Mesenchymal stem cell (in vitro differentiated cells and primary cell): ENCODE results near the gene ECHS1.
A peak's percentile ranks its signal among the peaks of the same experiment; 100 is the strongest.

Source experiments
- DNase-seq: peaks from one replicate; pipeline ENCODE4 v3.0.0-alpha.2; 2013
- H2AFZ ChIP-seq: one replicate; pipeline ENCODE4 v1.6.1; 2013; ENCODE audit warnings: low read depth, mild to moderate bottlenecking, control low read depth, inconsistent platforms, low read length, moderate library complexity
- H2AK5ac ChIP-seq: 2 replicates; pipeline ENCODE4 v1.6.1; 2013; ENCODE audit warnings: low read length, moderate library complexity, mild to moderate bottlenecking, inconsistent platforms; ENCODE audit not compliant: severe bottlenecking
- H2BK120ac ChIP-seq: one replicate; pipeline ENCODE4 v1.6.1; 2013; ENCODE audit warnings: low read depth, mild to moderate bottlenecking, inconsistent platforms, low read length, moderate library complexity
- H2BK12ac ChIP-seq, 2 experiments: one replicate each; pipeline ENCODE4 v1.6.1; 2013; ENCODE audit warnings: inconsistent platforms in 2 of 2, low read length in 2 of 2, mild to moderate bottlenecking in 2 of 2, moderate library complexity in 2 of 2, control low read depth in 1 of 2
- H2BK15ac ChIP-seq: one replicate; pipeline ENCODE4 v1.6.1; 2013; ENCODE audit warnings: mild to moderate bottlenecking, low read depth, inconsistent platforms; ENCODE audit not compliant: poor library complexity, severe bottlenecking
- H2BK5ac ChIP-seq: 2 replicates; pipeline ENCODE4 v1.6.1; 2013; ENCODE audit warnings: low read depth, mild to moderate bottlenecking, low read length, control low read depth, inconsistent platforms; ENCODE audit not compliant: poor library complexity, severe bottlenecking
- H3K14ac ChIP-seq, 2 experiments: one replicate each; pipeline ENCODE4 v1.6.1; 2013; ENCODE audit warnings: inconsistent platforms in 2 of 2, low read length in 2 of 2, control low read depth in 1 of 2, mild to moderate bottlenecking in 1 of 2, moderate library complexity in 1 of 2
- H3K18ac ChIP-seq, 2 experiments: one replicate each; pipeline ENCODE4 v1.6.1; 2013; ENCODE audit warnings: inconsistent platforms in 2 of 2, low read length in 2 of 2, control low read depth in 1 of 2, low read depth in 1 of 2, mild to moderate bottlenecking in 1 of 2
- H3K23ac ChIP-seq, 2 experiments: one replicate each; pipeline ENCODE4 v1.6.1; 2013; ENCODE audit warnings: inconsistent platforms in 2 of 2, low read length in 2 of 2, mild to moderate bottlenecking in 2 of 2, moderate library complexity in 2 of 2, control low read depth in 1 of 2
- H3K27ac ChIP-seq: 2 replicates; pipeline ENCODE4 v1.5.1; 2013; ENCODE audit warnings: mild to moderate bottlenecking, moderate library complexity, low read length, control low read depth, inconsistent platforms; ENCODE audit not compliant: poor library complexity, severe bottlenecking
- H3K27me3 ChIP-seq, 2 experiments: 2 replicates each; pipeline versions ENCODE4 v1.6.1 to v1.7.0; 2013; ENCODE audit warnings: low read length in 2 of 2, mild to moderate bottlenecking in 2 of 2, moderate library complexity in 2 of 2, control low read depth in 1 of 2, inconsistent platforms in 1 of 2; ENCODE audit not compliant: control insufficient read depth in 1 of 2, insufficient read depth in 1 of 2
- H3K36me3 ChIP-seq, 2 experiments: 2 replicates each; pipeline versions ENCODE4 v1.6.1 to v1.7.0; 2013; ENCODE audit warnings: low read length in 2 of 2, control low read depth in 1 of 2, inconsistent platforms in 1 of 2, low read depth in 1 of 2, mild to moderate bottlenecking in 1 of 2; ENCODE audit not compliant: insufficient read depth in 2 of 2, control insufficient read depth in 1 of 2
- H3K4ac ChIP-seq, 2 experiments: one replicate each; pipeline ENCODE4 v1.6.1; 2013; ENCODE audit warnings: inconsistent platforms in 2 of 2, low read length in 2 of 2, mild to moderate bottlenecking in 2 of 2, moderate library complexity in 2 of 2, control low read depth in 1 of 2, low read depth in 1 of 2
- H3K4me1 ChIP-seq: 2 replicates; pipeline ENCODE4 v1.6.1; 2013; ENCODE audit warnings: low read depth, low read length, control low read depth; ENCODE audit not compliant: control insufficient read depth, insufficient read depth
- H3K4me2 ChIP-seq: 2 replicates; pipeline ENCODE4 v1.6.1; 2013; ENCODE audit warnings: low read length, mild to moderate bottlenecking, inconsistent platforms; ENCODE audit not compliant: poor library complexity, severe bottlenecking
- H3K4me3 ChIP-seq, 2 experiments: 2 replicates each; pipeline versions ENCODE4 v1.5.1 to v1.7.0; 2013; ENCODE audit warnings: low read length in 2 of 2, mild to moderate bottlenecking in 2 of 2, control low read depth in 1 of 2, low read depth in 1 of 2; ENCODE audit not compliant: insufficient read depth in 1 of 2
- H3K79me1 ChIP-seq: replicated peaks from 2 replicates; pipeline ENCODE4 v1.6.1; 2013; ENCODE audit warnings: mild to moderate bottlenecking, control low read depth, low read length, inconsistent platforms; ENCODE audit not compliant: poor library complexity, severe bottlenecking
- H3K9ac ChIP-seq: 2 replicates; pipeline ENCODE4 v1.7.0; 2013; ENCODE audit warnings: mild to moderate bottlenecking, low read length, moderate library complexity
- H3K9me3 ChIP-seq: 2 replicates; pipeline ENCODE4 v1.7.0; 2013; ENCODE audit warnings: mild to moderate bottlenecking, low read length; ENCODE audit not compliant: control insufficient read depth
- H4K8ac ChIP-seq: one replicate; pipeline ENCODE4 v1.6.1; 2013; ENCODE audit warnings: inconsistent platforms, mild to moderate bottlenecking, low read length, moderate library complexity
- H4K91ac ChIP-seq: one replicate; pipeline ENCODE4 v1.6.1; 2013; ENCODE audit warnings: mild to moderate bottlenecking, low read length, inconsistent platforms
- WGBS: methylation state at CpG from one replicate; pipeline ENCODE4 v1.1.7; 2013; ENCODE audit warnings: mixed read lengths; 5-methylcytosine and 5-hydroxymethylcytosine counted together

ECHS1 gene

GRCh38 chr10:133393401-133394063 is 20.4 kb upstream of the ECHS1 start:
- Histone ChIP-seq H3K27ac (no peak overlapping the region), H3K27me3 (no peaks in the 10 kb centered on the region), H4K8ac (peak overlapping the region; percentile 93), H2BK12ac (no peak overlapping the region), H2AK5ac (no peak overlapping the region), H4K91ac (no peak overlapping the region), H3K9me3 (no peaks in the 10 kb centered on the region), H3K23ac (no peak overlapping the region), H3K4me2 (peak overlapping the region; percentile 49), H3K9ac (peak overlapping the region; percentile 99), H2AFZ (no peak overlapping the region), H3K4me1 (peaks cover 16% of the 10 kb centered on the region), H2BK120ac (no peak overlapping the region), H2BK5ac (no peak overlapping the region), H3K4ac (no peak overlapping the region), H3K14ac (no peak overlapping the region), H3K36me3 (peaks cover 32 to 42% of the 10 kb centered on the region in 2 experiments), H3K4me3 (peak overlapping the region in 1 of 2 experiments; percentile 99), H3K79me1 (peaks cover 16% of the 10 kb centered on the region), H2BK15ac (no peak overlapping the region), H3K18ac (no peak overlapping the region)
- DNase-seq = no peak
- WGBS = 35% methylated on average over 22 of the region's 27 CpGs

GRCh38 chr10:133391761-133392518 is 18.8 kb upstream of the ECHS1 start:
- Histone ChIP-seq H3K27ac (no peak overlapping the region), H3K14ac (no peak overlapping the region), H2AFZ (no peak overlapping the region), H3K27me3 (no peaks in the 10 kb centered on the region), H4K8ac (no peak overlapping the region), H2BK15ac (no peak overlapping the region), H3K4me1 (peaks cover 15% of the 10 kb centered on the region), H3K79me1 (peaks cover 11% of the 10 kb centered on the region), H3K18ac (no peak overlapping the region), H3K23ac (no peak overlapping the region), H2BK12ac (no peak overlapping the region), H3K4me3 (no peak overlapping the region), H3K9ac (no peak overlapping the region), H3K4me2 (no peak overlapping the region), H2AK5ac (no peak overlapping the region), H3K36me3 (peaks cover 24 to 41% of the 10 kb centered on the region in 2 experiments), H4K91ac (no peak overlapping the region), H2BK120ac (no peak overlapping the region), H3K9me3 (no peaks in the 10 kb centered on the region), H2BK5ac (no peak overlapping the region), H3K4ac (no peak overlapping the region)
- DNase-seq = no peak
- 94% methylated on average over 10 of the region's 12 CpGs for WGBS

DNA sequence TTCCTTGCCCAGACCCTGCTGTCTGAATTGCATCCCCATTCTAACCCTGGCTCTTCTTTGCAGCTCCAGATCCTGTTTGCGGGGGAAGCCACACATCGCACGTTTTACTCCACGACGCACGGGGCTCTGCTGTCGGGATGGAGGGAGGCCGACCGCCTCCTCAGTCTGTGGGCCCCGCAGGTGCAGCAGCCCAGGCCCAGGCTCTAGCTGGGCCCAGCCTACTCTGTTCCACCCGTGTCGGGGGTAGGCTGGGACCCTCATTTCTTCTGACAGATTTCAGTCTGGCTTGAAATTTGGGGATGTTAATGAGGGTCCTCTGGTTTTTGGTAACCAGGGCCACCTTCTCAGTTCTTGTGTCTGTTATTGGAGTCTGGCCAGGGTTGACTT is 18.1 kb upstream of the ECHS1 start:
- H3K4me1 ChIP-seq = peaks cover 13% of the 10 kb centered on the region
- peaks cover 19 to 34% of the 10 kb centered on the region in 2 experiments for H3K36me3 ChIP-seq
- no peak overlapping the region for H3K14ac ChIP-seq
- no peaks in the 10 kb centered on the region for H3K9me3 ChIP-seq
- 93% methylated on average over 12 of the region's 12 CpGs for WGBS
- H3K27ac ChIP-seq = no peak overlapping the region
- H3K27me3 ChIP-seq = no peaks in the 10 kb centered on the region
- no peak overlapping the region for H3K4me3 ChIP-seq
- no peak overlapping the region for H3K18ac ChIP-seq
- H2BK12ac ChIP-seq = no peak overlapping the region
- H3K4me2 ChIP-seq = no peak overlapping the region
- H2BK120ac ChIP-seq = no peak overlapping the region
- H3K23ac ChIP-seq = no peak overlapping the region
- H3K9ac ChIP-seq = no peak overlapping the region
- H2AK5ac ChIP-seq = no peak overlapping the region
- no peak for DNase-seq
- H3K4ac ChIP-seq = no peak overlapping the region
- no peak overlapping the region for H2BK15ac ChIP-seq
- no peak overlapping the region for H4K91ac ChIP-seq
- no peak overlapping the region for H2AFZ ChIP-seq
- no peak overlapping the region for H2BK5ac ChIP-seq
- peaks cover 8% of the 10 kb centered on the region for H3K79me1 ChIP-seq
- no peak overlapping the region for H4K8ac ChIP-seq

DNA sequence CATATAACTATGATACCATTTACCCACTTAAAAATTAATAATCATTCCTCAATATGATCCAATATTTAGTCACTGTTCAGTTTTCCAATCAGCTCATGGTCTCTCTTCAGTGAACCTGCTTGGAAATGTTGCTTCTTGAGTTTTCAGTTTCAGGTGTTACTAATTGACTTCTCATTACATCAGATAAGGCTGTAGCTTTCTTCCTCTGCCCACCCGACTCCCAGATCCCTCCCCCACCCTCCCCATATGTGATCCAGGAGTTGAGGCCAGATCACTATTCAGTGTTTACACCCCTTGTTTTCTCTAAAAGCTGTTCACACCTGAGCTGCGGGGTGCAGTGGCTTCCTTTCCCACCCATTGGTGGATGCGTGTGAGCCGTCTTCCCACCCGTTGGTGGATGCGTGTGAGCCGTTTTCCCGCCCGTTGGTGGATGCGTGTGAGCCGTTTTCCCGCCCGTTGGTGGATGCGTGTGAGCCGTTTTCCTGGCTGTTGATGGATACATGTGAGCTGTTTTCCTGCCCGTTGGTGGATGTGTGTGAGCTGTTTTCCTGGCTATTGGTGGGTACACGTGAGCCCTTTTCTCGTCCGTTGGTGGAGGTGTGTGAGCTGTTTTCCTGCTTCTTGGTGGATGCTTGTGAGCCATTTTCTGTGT is 17.6 kb upstream of the ECHS1 start:
- Histone ChIP-seq H3K9me3 (no peaks in the 10 kb centered on the region), H3K4me1 (peaks cover 11% of the 10 kb centered on the region), H3K4me2 (no peak overlapping the region), H2AK5ac (no peak overlapping the region), H3K27me3 (no peaks in the 10 kb centered on the region), H4K8ac (no peak overlapping the region), H2BK120ac (no peak overlapping the region), H3K23ac (no peak overlapping the region), H3K14ac (no peak overlapping the region), H4K91ac (peak overlapping the region; percentile 34), H3K36me3 (peaks cover 15 to 31% of the 10 kb centered on the region in 2 experiments), H3K18ac (no peak overlapping the region), H3K4ac (no peak overlapping the region), H2AFZ (no peak overlapping the region), H3K79me1 (peaks cover 5% of the 10 kb centered on the region), H3K4me3 (no peak overlapping the region), H3K9ac (no peak overlapping the region), H2BK15ac (no peak overlapping the region), H3K27ac (no peak overlapping the region), H2BK5ac (peak overlapping the region; percentile 60), H2BK12ac (no peak overlapping the region)
- 97% methylated on average over 19 of the region's 19 CpGs for WGBS
- DNase-seq = no peak
